Activated T-cell treated with anti-CD3 and anti-CD28 coated beads for 1 hour (primary cell): ENCODE data around the gene PPP2R5A.
"Not testable (repeated sequence)": the region's sequence is repeated elsewhere in the genome, so short reads cannot be mapped to it uniquely, and the experiment has no call there.

Source experiments
- DNase-seq: peaks from one replicate; pipeline ENCODE4 v3.0.0-alpha.2; 2020; ENCODE audit warnings: low read depth

Gene PPP2R5A

GRCh38 chr1:212301580-212301979 lies 16.4 kb downstream of the PPP2R5A start:
- no peak for DNase-seq

GRCh38 chr1:212302745-212303383 lies 17.7 kb downstream of the PPP2R5A start:
- DNase-seq, result no peak

DNA sequence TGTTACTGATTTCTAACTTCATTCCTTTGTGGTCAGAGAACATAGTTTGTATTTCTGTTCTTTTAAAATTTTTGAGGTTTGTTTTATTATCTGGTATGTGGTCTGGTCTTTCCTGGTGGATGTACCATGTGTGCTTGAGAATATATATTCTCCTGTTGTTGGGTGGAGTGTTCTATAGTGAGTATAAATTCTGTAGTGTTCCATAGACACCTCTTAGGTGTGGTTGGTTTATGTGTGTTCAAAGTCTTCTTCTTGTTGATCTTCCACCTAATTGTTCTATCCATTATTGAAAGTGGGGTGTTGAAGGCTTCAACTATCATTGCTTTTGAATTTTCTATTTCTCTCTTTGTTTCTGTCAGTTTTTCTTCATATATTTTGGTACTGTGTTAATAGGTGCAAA lies 20.1 kb downstream of the PPP2R5A start:
- no peak for DNase-seq

DNA sequence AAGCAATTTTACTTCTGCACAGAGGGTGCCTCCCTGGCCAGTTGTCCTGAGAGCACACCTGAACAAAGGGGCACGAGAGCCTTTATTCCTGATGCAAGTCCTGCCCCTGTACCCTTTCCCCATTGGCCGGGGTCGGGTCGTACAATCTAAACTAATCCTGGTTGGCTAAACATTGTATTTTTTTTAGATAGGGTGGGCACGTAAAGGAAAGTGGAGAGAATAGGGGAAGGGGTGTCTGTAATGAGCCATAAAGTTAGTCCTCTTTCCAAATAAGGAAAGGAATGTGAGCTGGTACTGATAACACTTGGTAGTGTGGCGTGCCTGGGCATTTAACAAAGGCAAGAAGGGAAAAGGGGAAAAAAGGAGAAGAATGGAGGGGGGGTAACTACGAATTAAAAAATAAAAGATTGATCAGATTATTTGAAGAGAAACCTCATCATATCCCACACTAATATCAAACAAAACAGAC lies 20.8 kb downstream of the PPP2R5A start:
- DNase-seq, result not testable (repeated sequence)

DNA sequence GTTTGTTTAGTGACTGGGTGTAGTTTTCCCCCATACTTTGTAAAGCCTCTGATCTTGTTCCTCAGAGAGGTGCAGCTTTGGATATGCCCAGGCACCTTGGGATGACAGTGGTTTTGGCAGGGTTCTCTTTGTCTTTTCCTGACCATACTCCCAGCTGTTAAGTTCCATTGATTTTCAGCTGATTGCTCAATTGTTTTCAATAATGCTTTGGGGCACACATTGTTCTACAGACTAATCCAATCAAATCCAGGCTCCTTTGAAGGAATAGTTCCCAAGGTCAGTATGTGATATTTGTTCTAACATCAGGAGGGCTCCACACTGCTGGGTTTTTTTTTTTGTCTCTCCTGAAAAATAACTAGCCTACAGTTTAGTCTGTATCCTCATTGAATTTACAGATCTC lies 24.8 kb downstream of the PPP2R5A start:
- no peak for DNase-seq

- DNase-seq, result no peak
Observed at GRCh38 chr1:212310383-212310782, 25.2 kb downstream of the PPP2R5A start.

- no peak for DNase-seq
Observed at GRCh38 chr1:212311836-212312497, 26.8 kb downstream of the PPP2R5A start.

DNA sequence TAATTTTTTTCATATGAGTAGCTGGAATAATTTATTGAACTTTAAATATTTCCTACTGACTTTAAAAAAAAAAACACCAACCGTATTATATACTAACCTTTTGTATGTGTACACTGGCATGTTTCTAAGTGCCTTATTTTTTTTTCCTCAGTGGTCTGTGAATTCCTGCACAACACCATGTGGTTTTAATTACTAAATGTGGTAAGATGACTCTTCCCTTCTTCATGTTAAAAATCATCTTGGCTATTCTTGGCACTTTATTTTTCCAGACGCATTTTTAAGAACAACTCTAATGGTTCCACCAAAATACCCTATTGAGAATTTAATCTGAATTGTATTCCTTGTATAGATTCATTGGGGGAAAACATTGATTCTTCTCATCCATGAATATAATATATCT lies 28.4 kb downstream of the PPP2R5A start:
- no peak for DNase-seq

DNA sequence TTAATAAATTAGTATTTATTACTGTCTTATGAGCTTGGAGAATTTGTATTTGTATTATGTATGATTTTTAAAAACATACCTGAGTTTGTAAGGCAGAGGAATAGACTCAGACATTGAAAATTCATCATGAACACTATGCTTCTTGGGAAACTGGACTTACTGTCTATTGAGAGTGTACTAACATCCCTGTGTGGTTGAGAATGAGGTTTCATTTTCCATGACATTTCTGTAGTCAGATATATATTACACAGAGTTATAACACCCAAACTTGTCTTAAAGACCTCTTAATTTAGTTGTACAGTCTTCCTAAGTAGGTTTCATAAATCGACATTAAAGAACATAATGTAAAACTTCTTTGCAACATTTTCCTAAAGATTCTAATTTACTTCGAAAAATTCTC lies 30.0 kb downstream of the PPP2R5A start:
- DNase-seq, result no peak

DNA sequence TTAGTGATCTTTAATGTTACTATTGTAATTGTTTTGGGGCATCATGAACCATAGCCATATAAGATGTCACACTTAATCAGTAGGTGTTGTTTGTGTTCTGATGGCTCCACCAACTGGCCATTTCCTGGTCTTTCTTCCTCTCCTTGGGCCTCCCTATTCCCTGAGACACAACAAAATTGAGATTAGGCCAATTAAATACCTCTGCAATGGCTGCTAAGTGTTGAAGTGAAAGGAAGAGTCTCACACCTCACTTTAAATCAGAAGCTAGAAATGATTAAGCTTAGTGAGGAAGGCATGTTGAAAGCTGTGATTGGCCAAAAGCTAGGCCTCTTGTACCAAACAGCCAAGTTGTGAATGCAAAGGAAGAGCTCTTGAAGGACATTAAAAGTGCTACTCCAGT lies 30.7 kb downstream of the PPP2R5A start:
- DNase-seq, result no peak

GRCh38 chr1:212317916-212318315 lies 32.7 kb downstream of the PPP2R5A start:
- DNase-seq, result no peak

- not testable (repeated sequence) for DNase-seq
Observed at GRCh38 chr1:212321031-212321430, 35.8 kb downstream of the PPP2R5A start.

GRCh38 chr1:212323066-212323465 lies 37.9 kb downstream of the PPP2R5A start:
- DNase-seq, result no peak

DNA sequence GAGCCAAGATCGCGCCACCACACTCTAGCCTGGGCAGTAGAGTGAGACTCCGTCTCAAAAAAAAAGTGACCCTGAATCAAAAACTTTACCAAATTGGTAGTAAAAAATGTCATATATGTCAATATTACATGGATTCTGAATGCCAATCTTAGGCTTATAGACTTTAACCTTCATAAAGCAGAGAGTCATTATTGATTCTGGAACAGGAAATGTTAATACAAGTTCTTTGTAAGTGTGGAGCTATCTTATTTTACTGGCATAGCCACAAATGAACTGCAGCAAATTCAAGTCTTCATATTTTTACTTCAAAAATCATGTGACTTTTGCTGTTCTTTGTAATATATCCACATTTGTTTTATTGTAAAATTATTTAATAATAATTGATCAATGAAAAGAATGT lies 41.3 kb downstream of the PPP2R5A start:
- DNase-seq, result no peak

- DNase-seq, result no peak
Observed at GRCh38 chr1:212328248-212328647, 43.0 kb downstream of the PPP2R5A start.

- DNase-seq, result no peak
Observed at GRCh38 chr1:212329105-212329504, 43.9 kb downstream of the PPP2R5A start.

GRCh38 chr1:212341090-212341489 lies 55.9 kb downstream of the PPP2R5A start:
- no peak for DNase-seq

DNA sequence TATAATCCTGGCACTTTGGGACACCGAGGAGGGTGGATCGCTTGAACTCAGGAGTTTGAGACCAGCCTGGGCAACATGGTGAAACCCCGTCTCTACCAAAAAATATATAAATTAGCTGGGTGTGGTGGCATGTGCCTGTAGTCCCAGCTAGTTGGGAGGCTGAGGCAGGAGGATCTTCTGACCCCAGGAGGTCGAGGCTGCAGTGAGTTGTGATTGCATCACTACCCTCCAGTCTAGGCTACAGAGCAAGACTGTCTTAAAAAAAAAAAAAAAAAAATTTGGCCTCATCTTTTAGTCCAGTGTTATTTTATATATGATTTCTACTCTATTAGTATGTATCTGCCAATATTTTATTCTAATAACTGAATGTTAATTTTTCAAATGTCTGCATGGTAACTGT lies 59.7 kb downstream of the PPP2R5A start:
- DNase-seq, result no peak

DNA sequence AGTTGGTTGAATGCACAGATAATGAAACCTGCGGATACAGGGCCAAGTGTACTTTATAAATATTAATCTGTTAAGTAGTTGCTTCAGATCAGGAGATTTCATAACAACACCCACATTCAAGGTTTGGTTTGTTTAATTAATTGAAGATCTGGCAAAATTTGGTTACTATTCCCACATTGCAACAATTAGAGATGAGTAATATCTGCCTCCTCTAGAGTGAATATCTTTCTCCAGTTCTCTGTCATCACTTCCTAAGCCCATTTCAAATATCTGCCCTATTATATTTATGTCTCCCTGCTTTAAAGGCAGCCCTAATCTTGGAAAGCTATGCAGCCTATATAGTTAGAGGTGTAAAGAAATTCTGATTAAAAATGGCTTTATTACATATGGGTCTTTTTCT lies 61.4 kb downstream of the PPP2R5A start:
- DNase-seq, result no peak

- DNase-seq, result no peak
Observed at GRCh38 chr1:212351588-212352362, 66.6 kb downstream of the PPP2R5A start.

DNA sequence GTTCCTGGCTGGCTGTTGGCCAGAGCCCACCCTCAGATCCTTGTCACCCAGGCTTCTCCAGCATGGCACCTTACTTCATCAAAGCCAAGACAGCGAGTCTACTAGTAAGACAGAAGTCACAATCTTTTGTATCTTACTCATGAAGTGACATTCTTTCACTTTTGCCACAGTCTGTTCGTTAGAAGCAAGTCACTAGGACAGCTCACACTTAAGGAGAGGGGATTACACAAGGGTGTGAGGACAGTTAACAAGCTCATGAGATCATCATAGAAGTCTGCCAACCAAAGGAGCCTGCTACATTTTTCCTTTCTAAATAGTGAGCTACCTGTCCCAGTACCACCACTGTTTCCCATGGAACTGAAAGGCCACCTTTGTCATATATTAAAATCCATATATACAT lies 68.0 kb downstream of the PPP2R5A start:
- DNase-seq, result no peak

- DNase-seq, result no peak
Observed at GRCh38 chr1:212354464-212354863, 69.3 kb downstream of the PPP2R5A start.
